H9 (cell line): ENCODE measurements around the gene LRCH1. TPM values are rescaled to one million over a fixed set of nuclear protein-coding genes. Genes with fewer than 3 reads are reported as not detected.

Experiments used
- DNase-seq: peaks from one replicate; pipeline ENCODE4 v3.0.0-alpha.2; 2017
- H2AFZ ChIP-seq: one replicate; pipeline ENCODE4 v1.6.1; 2013; ENCODE audit warnings: mild to moderate bottlenecking, low read length, control low read depth, moderate library complexity
- H2AK5ac ChIP-seq: 2 replicates; pipeline ENCODE4 v1.6.1; 2013; ENCODE audit warnings: low read length, control low read depth, mixed read lengths; ENCODE audit not compliant: insufficient read length
- H2BK120ac ChIP-seq: one replicate; pipeline ENCODE4 v1.6.1; 2013; ENCODE audit warnings: low read depth, mild to moderate bottlenecking, low read length, control low read depth, inconsistent platforms; ENCODE audit not compliant: poor library complexity, severe bottlenecking
- H2BK12ac ChIP-seq: 2 replicates; pipeline ENCODE4 v1.6.1; 2013; ENCODE audit warnings: low read length, control low read depth, mixed read lengths, low read depth; ENCODE audit not compliant: insufficient read length
- H2BK15ac ChIP-seq: 2 replicates; pipeline ENCODE4 v1.6.1; 2013; ENCODE audit warnings: low read depth, low read length, control low read depth
- H2BK20ac ChIP-seq: one replicate; pipeline ENCODE4 v1.6.1; 2013; ENCODE audit warnings: low read depth, mild to moderate bottlenecking, low read length, control low read depth, inconsistent platforms; ENCODE audit not compliant: poor library complexity, severe bottlenecking
- H2BK5ac ChIP-seq: 2 replicates; pipeline ENCODE4 v1.6.1; 2013; ENCODE audit warnings: low read length, control low read depth, mixed read lengths; ENCODE audit not compliant: insufficient read length
- H3K14ac ChIP-seq: 2 replicates; pipeline ENCODE4 v1.6.1; 2013; ENCODE audit warnings: low read length, control low read depth; ENCODE audit not compliant: insufficient read depth
- H3K18ac ChIP-seq: 2 replicates; pipeline ENCODE4 v1.6.1; 2013; ENCODE audit warnings: low read depth, mild to moderate bottlenecking, mixed read lengths, low read length, control low read depth; ENCODE audit not compliant: insufficient read length
- H3K23ac ChIP-seq: 2 replicates; pipeline ENCODE4 v1.6.1; 2013; ENCODE audit warnings: low read length, control low read depth, mixed read lengths, low read depth; ENCODE audit not compliant: insufficient read length
- H3K23me2 ChIP-seq: 2 replicates; pipeline ENCODE4 v1.6.1; 2013; ENCODE audit warnings: low read depth, mild to moderate bottlenecking, mixed read lengths, low read length, control low read depth; ENCODE audit not compliant: insufficient read length, poor library complexity, severe bottlenecking
- H3K27ac ChIP-seq: 2 replicates; pipeline ENCODE4 v1.5.1; 2013; ENCODE audit warnings: low read length, control low read depth, mixed read lengths, low read depth; ENCODE audit not compliant: insufficient read length
- H3K27me3 ChIP-seq: 2 replicates; pipeline ENCODE4 v1.6.1; 2013; ENCODE audit warnings: low read length, control low read depth, inconsistent platforms; ENCODE audit not compliant: insufficient read depth
- H3K4ac ChIP-seq: 2 replicates; pipeline ENCODE4 v1.6.1; 2013; ENCODE audit warnings: low read depth, mild to moderate bottlenecking, control low read depth, inconsistent platforms, low read length, moderate library complexity
- H3K4me1 ChIP-seq: 2 replicates; pipeline ENCODE4 v1.6.1; 2013; ENCODE audit warnings: low read length, control low read depth, inconsistent platforms; ENCODE audit not compliant: insufficient read depth
- H3K4me2 ChIP-seq: 2 replicates; pipeline ENCODE4 v1.6.1; 2013; ENCODE audit warnings: low read length, control low read depth, mixed read lengths; ENCODE audit not compliant: insufficient read length, insufficient read depth
- H3K56ac ChIP-seq: 2 replicates; pipeline ENCODE4 v1.6.1; 2013; ENCODE audit warnings: low read depth, mild to moderate bottlenecking, mixed read lengths, low read length, control low read depth; ENCODE audit not compliant: insufficient read length
- H3K79me1 ChIP-seq: 2 replicates; pipeline ENCODE4 v1.6.1; 2013; ENCODE audit warnings: low read depth, mild to moderate bottlenecking, moderate library complexity, low read length, control low read depth, inconsistent platforms; ENCODE audit not compliant: insufficient read depth, poor library complexity, severe bottlenecking
- H3K79me2 ChIP-seq: 2 replicates; pipeline ENCODE4 v1.6.1; 2013; ENCODE audit warnings: low read length, control low read depth, inconsistent platforms; ENCODE audit not compliant: insufficient read depth
- H3K9ac ChIP-seq: 2 replicates; pipeline ENCODE4 v1.6.1; 2013; ENCODE audit warnings: low read length, control low read depth, mixed read lengths; ENCODE audit not compliant: insufficient read length; ENCODE audit errors: extremely low read depth
- H3K9me3 ChIP-seq: one replicate; pipeline ENCODE4 v1.6.1; 2013; ENCODE audit warnings: low read depth, low read length, inconsistent platforms; ENCODE audit not compliant: control insufficient read depth
- H3T11ph ChIP-seq: one replicate; pipeline ENCODE4 v1.6.1; 2013; ENCODE audit warnings: mild to moderate bottlenecking, low read length, control low read depth, inconsistent platforms
- H4K20me1 ChIP-seq: one replicate; pipeline ENCODE4 v1.6.1; 2013; ENCODE audit not compliant: control insufficient read depth, insufficient read length, insufficient read depth
- H4K5ac ChIP-seq: 2 replicates; pipeline ENCODE4 v1.6.1; 2013; ENCODE audit warnings: low read depth, mild to moderate bottlenecking, mixed read lengths, low read length, control low read depth; ENCODE audit not compliant: insufficient read length
- H4K8ac ChIP-seq: replicated peaks from 2 replicates; pipeline ENCODE4 v1.6.1; 2013; ENCODE audit warnings: low read length, control low read depth, mixed read lengths, low read depth; ENCODE audit not compliant: insufficient read length
- H4K91ac ChIP-seq: 2 replicates; pipeline ENCODE4 v1.6.1; 2013; ENCODE audit warnings: low read depth, mild to moderate bottlenecking, moderate library complexity, mixed read lengths, low read length, control low read depth; ENCODE audit not compliant: insufficient read length
- H3K27ac Mint-ChIP-seq, 3 experiments: 2 replicates in 2 of 3; 3 replicates in 1 of 3; pipeline ENCODE4 v1.8.0; 2020 to 2021; ENCODE audit warnings: mixed read lengths in 3 of 3, mild to moderate bottlenecking in 1 of 3, moderate library complexity in 1 of 3
- H3K27me3 Mint-ChIP-seq: 2 replicates; pipeline ENCODE4 v1.8.0; 2021; ENCODE audit warnings: low read depth, mild to moderate bottlenecking, moderate library complexity, mixed read lengths
- H3K36me3 Mint-ChIP-seq, 3 experiments: 2 replicates in 2 of 3; 3 replicates in 1 of 3; pipeline ENCODE4 v1.8.0; 2020 to 2021; ENCODE audit warnings: low read depth in 3 of 3, mixed read lengths in 3 of 3; ENCODE audit not compliant: insufficient read depth in 1 of 3
- H3K4me1 Mint-ChIP-seq, 2 experiments: 2 replicates each; pipeline ENCODE4 v1.8.0; 2020; ENCODE audit warnings: mixed read lengths in 2 of 2
- H3K4me3 Mint-ChIP-seq, 2 experiments: 2 replicates in 1 of 2; 3 replicates in 1 of 2; pipeline ENCODE4 v1.8.0; 2020 to 2021; ENCODE audit warnings: mild to moderate bottlenecking in 2 of 2, mixed read lengths in 2 of 2, moderate library complexity in 1 of 2
- H3K9me3 Mint-ChIP-seq, 2 experiments: 2 replicates in 1 of 2; 3 replicates in 1 of 2; pipeline ENCODE4 v1.8.0; 2020; ENCODE audit warnings: mild to moderate bottlenecking in 2 of 2, mixed read lengths in 2 of 2, moderate library complexity in 1 of 2
- WGBS: extraction: QIAGEN DNeasy Blood & Tissue Kit; methylation state at CpG from one replicate; pipeline ENCODE4 v1.1.7; 2013; ENCODE audit warnings: missing lambda C conversion rate, low lambda C conversion rate, mixed read lengths; ENCODE audit not compliant: insufficient read length; ENCODE audit errors: extremely low coverage; 5-methylcytosine and 5-hydroxymethylcytosine counted together
- total RNA-seq: library from RNA; stranded (reverse); gene quantifications from 2 replicates; pipeline ENCODE4 v1.2.1, GENCODE V29; 2021
- TF ChIP-seq, protein P1 (sequence below): fragments of 200-600 bp; sonication (generic); conservative IDR thresholded peaks from 3 replicates; pipeline ENCODE4 v1.8.0; 2021; ENCODE audit warnings: antibody characterized with exemption, mild to moderate bottlenecking

The LRCH1 gene
- total RNA-seq, 1 experiment from 2014 or later = 8.0 TPM

GRCh38 chr13:46698014-46698413, 145.0 kb downstream of the LRCH1 start:
- no peaks in the 10 kb centered on the region for H3K4me1 Mint-ChIP-seq
- TF ChIP-seq, protein P1, sequence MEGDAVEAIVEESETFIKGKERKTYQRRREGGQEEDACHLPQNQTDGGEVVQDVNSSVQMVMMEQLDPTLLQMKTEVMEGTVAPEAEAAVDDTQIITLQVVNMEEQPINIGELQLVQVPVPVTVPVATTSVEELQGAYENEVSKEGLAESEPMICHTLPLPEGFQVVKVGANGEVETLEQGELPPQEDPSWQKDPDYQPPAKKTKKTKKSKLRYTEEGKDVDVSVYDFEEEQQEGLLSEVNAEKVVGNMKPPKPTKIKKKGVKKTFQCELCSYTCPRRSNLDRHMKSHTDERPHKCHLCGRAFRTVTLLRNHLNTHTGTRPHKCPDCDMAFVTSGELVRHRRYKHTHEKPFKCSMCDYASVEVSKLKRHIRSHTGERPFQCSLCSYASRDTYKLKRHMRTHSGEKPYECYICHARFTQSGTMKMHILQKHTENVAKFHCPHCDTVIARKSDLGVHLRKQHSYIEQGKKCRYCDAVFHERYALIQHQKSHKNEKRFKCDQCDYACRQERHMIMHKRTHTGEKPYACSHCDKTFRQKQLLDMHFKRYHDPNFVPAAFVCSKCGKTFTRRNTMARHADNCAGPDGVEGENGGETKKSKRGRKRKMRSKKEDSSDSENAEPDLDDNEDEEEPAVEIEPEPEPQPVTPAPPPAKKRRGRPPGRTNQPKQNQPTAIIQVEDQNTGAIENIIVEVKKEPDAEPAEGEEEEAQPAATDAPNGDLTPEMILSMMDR = no peak
- H3K27me3 Mint-ChIP-seq = no peaks in the 10 kb centered on the region

More at GRCh38 chr13:46698014-46698413, 145.0 kb downstream of the LRCH1 start:
- Mint-ChIP-seq H3K4me3 (no peak overlapping the region), H3K27ac (no peak overlapping the region), H3K36me3 (peaks cover 11 to 28% (median 16%) of the 10 kb centered on the region in 3 experiments; a peak in 6 of 7 replicates), H3K9me3 (no peaks in the 10 kb centered on the region)
- no peak overlapping the region for H3K4me2 ChIP-seq
- no peaks in the 10 kb centered on the region for H3K9me3 ChIP-seq
- no peak overlapping the region for H2BK15ac ChIP-seq
- no peaks in the 10 kb centered on the region for H3K79me1 ChIP-seq
- no peak overlapping the region for H2BK120ac ChIP-seq
- WGBS = no CpG with 5 or more reads among the region's 3 CpGs
- H2BK20ac ChIP-seq = no peak overlapping the region
- DNase-seq = no peak
- H3T11ph ChIP-seq = no peak overlapping the region
- H3K23ac ChIP-seq = no peak overlapping the region
- H3K27ac ChIP-seq = no peak overlapping the region
- H4K20me1 ChIP-seq = no peaks in the 10 kb centered on the region
- no peaks in the 10 kb centered on the region for H3K79me2 ChIP-seq
- H4K8ac ChIP-seq = no peak overlapping the region
- H3K14ac ChIP-seq = no peak overlapping the region
- no peak overlapping the region for H3K18ac ChIP-seq
- no peaks in the 10 kb centered on the region for H3K23me2 ChIP-seq
- no peak overlapping the region for H2AFZ ChIP-seq
- H3K27me3 ChIP-seq = no peaks in the 10 kb centered on the region
- H2BK5ac ChIP-seq = no peak overlapping the region
- H2BK12ac ChIP-seq = no peak overlapping the region
- H2AK5ac ChIP-seq = no peak overlapping the region
- no peak overlapping the region for H4K91ac ChIP-seq
- H3K9ac ChIP-seq = no peak overlapping the region
- H3K4ac ChIP-seq = no peak overlapping the region
- no peak overlapping the region for H3K56ac ChIP-seq
- H4K5ac ChIP-seq = no peak overlapping the region
- no peaks in the 10 kb centered on the region; the same call in 1 of the 2 replicates for H3K4me1 ChIP-seq
